ENCODE results near the gene PACSIN1.

PACSIN1 gene

DNA sequence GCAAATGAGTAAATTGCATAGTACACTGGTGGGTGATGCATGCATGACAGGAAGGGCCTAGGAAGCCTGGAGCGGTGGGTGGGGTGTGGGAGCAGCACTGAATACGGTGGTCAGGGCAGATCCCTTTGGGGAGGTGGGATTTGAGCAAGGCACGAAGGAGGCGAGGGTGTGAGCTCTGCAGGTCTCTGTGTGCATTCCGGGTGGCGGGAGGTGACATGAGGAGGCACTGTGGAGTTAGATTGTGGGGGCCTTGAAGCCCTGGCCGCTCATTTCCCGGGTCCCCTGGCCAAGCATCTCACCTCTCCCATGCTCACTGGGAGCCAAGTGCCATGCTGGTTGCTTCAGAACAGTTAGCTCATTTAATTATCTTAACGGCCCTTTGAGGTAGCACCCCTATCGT lies 96.5 kb downstream of the PACSIN1 start:
- DNase-seq (ENCODE audit: low read depth), result no peak

DNA sequence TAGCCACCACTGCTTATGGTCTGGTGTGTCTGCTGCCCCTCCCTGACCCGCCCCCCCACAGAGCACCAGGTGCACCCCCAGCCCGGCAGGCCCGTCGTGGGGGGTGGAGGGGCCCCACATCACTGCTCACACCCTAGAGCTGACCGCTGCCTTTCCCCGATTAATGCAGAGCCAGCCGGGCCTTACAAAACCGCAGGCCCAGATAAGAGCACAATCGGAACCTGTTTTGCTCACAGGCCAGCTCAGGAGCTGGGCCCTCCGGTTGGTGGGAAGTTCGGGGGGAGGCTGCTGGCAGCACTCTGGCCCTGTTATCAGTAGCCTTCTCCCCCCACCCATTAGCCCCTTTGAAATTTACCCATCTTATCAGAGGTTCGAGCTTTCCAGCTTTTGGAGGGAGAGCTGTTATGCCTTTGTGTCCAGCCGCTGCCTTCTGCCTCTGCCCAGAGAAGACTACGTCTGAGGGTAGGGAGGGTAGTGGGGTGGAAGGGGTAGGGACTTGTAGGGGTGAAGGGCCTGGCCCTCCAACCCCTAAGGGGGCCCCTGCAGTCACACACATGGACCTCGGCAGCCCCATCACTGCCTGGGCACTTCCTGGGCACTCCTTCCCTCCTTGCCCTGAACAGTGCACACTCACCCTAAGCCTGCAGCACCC lies 97.1 kb downstream of the PACSIN1 start:
- DNase-seq (ENCODE audit: low read depth), result no peak

DNA sequence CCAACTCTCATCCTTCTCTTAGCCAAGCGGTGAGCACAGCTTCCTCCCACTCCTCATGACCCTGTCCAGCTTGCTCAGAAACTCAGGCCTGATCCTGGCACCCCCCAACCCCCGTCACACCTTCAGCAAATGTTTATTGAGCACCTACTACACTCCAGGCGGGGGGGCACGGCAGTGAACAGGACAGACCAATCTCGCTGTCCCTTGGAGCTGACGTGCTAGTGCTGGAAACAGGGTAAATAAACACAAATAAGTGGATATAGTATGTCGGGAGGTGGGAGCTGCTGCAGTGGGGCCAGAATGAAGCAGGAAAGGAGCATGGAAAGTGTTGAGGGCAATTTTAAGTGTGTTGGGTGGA lies 97.6 kb downstream of the PACSIN1 start:
- no peak for DNase-seq (ENCODE audit: low read depth)

DNA sequence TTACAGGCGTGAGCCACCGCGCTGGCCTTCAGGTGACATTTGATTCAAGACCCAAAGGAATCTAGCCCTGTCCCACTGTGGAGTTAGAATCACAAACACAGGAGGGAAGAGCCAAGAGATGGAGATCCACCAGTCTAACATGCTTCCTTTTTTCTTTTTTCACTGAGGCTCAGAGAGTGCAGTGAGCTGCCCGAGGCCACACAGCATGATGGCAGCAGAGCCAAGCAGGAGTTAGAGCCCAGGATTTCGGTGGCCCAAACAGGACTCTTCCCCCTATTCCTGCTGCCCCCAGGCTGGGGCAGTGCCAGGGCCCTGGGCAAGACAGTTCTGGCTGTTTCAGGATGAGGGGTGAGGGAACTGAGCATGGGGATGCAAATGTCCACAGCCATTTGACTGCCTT lies 98.3 kb downstream of the PACSIN1 start:
- DNase-seq (ENCODE audit: low read depth), result no peak

DNA sequence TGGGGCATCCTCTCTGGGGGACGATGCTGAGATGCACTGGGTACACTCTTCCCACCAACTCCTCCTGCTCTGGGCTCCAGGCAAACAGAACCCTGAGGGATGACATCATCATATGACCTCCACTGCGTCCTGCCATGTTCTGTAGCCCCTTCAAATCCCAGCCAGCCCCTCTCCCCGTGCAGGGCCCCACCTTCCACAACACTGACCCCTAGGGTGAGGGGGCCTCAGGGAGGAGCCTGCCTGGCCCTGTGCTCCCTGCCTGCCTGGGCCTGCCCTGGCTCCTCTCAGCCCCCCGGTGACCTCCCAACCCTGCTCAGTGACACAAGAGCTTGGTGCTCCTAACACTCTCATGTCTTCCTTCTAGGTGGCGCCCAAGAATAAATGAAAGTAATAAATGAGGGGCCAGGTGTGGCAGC lies 99.9 kb downstream of the PACSIN1 start:
- no peak for DNase-seq (ENCODE audit: low read depth)

DNA sequence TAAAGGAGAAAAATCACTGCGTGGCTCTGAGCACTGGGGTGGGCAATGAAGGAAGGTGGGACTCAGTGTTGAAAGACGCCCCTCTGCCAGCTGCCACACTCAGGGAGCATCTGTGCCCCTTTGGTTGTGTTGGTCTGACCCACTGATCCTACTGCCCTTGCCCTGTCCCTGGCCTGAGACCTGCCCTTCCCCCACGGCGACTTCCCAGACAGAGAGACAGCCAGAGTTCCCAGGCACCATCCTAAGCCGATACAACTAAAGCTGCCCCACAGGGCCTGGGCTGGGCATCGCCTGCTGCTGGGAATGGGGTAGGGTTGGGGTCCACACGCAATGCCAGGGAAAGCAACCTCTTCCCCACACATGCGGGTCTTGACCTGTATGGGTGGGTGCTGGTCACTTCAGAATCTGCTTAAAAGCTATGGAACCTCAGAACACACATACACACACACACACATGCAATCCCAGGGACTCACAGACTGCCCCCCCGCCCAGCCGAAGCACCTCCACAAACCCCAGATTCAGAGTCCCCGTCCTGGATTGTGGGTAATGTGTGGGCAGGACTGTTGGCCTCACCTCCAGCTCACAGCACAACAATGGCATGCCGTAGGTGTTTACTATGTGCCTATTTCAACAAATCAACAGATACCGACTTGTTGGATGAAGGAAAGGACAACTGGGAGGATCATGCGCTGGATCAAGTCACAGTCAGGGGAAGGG lies 101.1 kb downstream of the PACSIN1 start:
- DNase-seq (ENCODE audit: low read depth), result no peak

DNA sequence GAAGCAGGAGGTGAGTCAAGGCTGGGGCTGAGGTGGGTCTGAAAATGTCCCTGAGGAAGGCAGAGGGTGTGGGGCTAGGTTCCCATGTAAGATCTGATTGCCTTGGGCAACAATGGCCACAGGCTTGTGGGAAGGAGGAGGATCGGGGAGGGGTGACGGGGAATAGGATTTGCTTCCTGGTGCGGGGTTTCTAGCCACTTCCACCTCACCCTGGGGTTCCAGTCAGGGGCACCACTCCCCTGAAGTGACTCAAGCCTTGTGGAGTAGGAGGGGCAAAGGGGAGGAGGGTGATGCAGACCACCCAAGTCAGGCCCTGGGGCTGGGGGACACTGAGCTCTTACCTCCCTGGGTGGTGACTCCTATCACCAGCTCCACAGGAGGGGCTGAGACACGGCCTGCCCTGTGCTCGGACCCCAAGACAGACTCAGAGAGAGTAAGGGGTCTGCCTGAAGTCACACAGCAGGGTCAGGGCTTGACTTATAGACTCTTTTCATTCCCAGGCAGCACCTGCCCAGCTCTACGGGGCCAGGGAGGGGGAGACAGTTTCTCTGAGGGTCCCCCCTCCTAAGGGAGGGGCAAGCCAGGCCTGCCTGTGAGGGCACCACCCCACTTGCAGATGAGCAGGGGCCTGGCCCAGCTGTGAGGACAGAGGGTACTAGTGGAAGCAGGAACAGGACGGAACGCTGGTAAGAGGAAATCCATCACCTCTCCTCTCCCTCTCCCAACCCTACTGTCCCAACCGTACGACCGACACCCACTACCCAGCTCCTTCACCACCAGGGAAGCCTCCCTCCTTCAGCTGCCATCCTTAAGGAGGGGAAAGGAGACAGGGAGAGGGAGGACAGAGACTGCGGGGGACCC lies 102.7 kb downstream of the PACSIN1 start:
- no peak for DNase-seq (ENCODE audit: low read depth)

DNA sequence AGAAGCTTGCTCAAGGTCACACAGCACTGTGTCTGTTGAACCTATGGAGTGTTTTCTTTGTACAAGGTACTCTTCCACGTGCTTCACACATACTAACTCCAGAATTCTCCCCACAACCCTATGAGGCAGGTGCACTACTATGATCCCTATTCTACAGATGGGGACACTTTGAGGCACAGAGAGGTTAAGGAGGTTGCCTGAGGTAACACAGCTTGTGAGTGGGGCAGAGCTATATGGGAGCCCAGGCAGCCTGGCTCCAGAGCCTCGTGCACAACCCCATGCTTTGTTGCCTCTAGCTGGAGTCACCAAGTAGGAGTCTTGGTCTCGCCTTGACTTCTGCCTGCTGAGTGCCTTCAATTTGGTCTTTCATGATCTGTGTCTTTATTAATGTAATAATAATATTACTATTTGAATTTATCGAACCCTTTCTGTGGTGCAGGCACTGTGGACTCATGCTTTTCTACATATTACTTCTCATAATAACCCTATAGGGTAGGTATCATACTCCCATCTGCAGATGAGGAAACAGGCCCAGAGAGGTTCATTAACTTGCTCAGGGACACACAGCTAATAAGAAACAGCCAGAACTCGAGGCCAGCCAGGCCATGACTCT lies 103.6 kb downstream of the PACSIN1 start:
- no peak for DNase-seq (ENCODE audit: low read depth)

DNA sequence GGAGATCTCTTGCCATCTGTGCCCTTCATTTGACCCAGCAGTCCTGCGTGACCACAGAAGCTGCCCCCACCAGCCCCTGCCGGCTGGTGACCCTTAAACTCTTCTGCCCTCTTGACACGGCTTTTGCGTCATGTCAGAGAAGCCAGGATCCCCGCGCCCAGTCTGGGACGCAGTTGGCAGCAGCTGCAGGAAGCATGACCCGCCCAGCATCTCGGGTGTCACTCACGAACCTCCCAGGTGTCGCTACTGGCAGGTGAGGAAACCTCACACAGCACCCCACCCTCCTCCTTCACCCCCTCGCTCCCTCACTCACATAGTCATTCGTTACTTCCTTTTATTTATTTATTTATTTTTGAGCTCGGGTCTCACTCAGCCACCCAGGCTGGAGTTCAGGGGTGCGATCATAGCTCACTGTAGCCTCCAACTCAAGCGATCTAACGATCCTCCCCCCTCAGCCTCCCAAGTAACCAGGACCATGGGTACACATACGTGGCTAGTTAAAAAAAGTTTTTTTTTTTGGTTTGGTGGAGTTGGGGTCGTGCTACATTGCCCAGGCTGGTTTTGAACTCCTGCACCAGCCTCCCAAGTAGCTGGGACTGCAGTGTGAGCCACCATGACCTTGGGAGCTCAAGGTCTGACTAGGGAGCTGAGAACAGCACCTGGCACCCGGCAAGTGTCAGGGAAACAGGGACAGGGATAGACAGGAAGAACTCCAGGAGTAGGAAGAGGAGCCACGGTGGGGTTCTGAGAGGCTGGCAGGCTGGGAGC lies 104.4 kb downstream of the PACSIN1 start:
- DNase-seq (ENCODE audit: low read depth), result no peak

DNA sequence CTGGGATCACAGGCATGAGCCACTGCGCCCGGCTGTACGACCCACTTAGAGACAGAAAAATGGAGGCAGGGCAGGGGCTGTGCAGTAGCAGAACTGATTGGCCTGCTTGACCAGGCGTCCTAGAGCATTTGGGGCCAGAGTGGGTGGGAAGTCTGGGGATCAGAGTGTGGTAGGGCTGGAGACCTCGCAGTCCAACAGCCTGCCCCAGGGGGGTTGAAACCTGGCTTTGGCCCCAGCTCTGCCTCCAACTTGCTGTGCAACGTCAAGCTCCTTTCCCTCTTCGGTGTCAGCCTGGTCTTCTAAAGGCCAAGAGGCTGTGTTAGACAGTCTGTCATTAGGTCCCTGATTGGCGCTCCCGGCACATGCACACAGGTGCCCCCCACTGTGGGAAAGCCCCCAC lies 105.5 kb downstream of the PACSIN1 start:
- DNase-seq (ENCODE audit: low read depth), result no peak

DNA sequence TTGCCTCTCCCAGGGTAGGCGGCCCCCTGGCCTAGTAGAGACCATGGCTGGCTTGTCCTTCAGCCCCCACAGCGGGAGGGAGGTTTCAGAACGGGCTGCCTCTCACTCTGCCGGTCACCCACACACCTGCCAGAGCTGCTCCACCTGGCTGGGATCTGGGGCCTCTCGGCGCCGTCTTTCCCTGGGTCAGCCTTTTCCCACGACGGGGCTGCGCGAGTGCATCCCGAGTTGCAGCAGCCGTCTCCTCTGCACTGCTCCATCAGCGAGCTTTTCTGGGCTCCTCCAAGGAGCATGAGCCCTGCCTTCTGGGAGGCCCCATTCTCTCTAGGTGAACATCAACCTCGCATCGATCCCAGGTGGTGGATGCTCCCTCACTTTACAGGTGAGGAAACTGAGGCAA lies 106.1 kb downstream of the PACSIN1 start:
- no peak for DNase-seq (ENCODE audit: low read depth)

DNA sequence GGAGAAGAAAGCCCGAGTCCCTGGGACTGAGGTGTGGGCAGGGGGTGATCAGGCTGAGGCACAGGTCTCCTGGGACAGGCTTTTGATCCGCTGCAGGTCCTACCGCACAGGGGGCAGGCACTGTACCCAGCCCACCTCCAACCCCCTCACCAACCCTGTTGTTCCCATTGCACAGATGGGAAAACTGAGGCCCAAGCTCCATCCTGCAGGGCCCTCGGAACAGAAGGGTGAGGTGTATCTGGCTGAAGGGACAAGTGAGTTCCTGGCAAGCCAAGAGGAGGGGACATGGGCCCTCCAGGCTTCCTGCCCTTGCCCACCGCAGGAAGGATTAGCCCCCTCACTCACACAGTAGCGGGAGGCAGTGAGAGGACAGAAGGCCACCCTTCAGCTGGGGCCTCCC lies 106.7 kb downstream of the PACSIN1 start:
- no peak for DNase-seq (ENCODE audit: low read depth)

DNA sequence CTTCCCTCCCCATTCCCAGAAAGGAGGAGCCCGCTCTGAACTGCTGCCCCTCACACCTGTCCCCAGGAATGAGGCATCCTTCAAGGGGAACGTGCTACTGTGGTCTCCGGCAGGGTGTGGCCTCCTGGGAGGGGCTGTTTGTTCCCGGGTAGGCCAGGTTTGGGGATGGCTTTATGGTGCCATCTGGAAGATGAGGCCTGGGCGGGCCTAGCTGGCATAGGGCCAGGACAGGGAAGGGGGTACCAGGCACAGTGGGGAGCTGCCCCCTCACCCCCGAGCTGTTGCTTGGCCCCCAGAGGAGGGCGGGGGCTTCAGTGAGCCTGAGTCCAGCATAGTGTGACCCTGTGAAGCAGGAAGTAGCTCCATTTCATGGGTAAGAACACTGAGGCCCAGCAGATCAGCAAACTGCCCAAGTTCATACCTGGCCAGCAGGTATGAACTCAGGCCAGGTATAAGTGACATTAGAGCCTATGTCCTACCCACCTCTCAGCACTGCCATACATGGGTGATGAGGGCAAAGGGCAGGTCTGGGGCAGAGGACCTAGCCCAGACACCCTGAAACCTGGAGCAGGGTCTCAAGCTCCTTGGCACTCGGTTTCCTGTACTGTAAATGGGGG lies 107.8 kb downstream of the PACSIN1 start:
- DNase-seq (ENCODE audit: low read depth), result no peak

DNA sequence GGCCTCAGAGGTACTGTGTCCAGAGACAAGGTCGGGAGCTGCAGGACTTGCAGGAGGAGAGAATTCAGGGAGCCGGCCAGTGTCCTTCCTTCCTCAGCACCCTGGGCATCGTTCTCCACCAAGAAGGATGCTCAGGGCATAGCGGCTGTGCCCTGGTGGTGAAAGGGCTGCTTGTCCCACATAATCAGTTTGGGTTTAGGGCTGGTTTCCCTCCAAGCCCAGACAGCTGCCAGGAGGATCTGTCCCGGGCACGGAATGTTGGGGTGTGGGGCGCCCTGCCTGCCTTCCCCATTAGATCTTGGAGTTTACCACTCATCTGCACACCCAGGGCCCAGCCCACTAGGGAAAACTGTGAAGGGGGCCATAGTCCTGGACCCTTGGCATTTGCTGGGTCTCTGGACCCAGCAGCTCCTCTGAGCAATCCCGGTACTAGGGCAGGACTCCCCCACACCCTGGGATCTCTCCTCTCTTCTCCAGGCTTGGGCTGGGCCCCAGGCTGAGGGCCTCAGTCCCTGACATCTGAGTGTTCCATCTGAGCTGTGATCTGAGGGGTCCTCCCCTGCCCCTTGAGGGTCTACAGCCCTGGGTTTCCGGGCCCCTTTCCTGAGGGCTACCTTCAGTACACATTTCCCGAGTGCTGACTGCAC lies 108.9 kb downstream of the PACSIN1 start:
- no peak for DNase-seq (ENCODE audit: low read depth)

DNA sequence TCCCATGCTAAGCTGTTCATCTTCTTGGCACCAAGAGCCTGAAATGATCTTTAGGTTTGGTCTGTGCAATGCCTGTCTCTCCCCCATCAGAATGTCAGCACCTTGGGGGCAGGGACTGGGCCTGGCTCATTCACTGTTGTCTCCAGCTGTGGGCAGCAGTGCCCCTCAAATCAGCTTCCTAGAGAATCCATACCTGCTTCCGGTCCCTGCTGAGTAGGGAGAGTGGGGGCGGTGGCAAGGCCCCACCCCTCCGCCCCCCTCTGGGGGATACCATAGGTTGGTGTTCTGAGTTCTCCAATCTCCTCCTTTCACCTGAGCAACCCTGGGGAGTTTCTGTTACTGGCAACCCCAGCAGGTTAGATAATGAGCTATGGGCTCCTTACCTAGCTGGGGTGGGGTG lies 109.5 kb downstream of the PACSIN1 start:
- DNase-seq (ENCODE audit: low read depth), result no peak

DNA sequence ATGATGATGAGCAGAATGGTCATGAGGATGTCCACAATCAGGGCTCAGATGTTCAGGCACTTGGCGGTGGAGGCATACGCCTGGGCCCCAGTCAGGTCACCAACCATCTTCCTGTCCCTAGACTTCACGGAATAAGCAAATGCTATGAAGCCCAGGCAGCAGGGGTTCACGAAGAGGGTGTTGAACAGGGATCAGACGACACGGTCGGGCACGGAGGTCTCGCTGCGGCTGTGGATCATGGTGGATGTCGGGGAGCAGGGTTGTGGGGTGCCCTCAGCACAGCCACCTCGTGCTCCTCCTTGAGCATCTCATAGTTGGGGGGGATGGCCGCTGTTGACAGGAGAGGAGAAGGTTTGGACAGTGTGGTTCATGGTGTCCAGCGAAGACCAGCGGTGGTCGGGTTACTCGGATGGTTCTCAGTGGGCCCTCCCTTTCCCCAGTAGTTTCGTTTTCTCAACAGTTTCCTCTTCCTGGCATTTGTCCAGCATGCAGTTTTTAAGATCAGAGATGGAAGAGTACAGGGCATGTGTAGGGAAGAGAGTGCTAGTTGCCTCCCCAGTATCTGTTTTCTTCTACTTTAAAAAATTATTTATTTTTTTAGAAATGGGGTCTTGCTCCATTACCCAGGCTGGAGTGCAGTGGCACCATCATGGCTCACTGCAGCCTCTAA lies 110.5 kb downstream of the PACSIN1 start:
- no peak for DNase-seq (ENCODE audit: low read depth)

DNA sequence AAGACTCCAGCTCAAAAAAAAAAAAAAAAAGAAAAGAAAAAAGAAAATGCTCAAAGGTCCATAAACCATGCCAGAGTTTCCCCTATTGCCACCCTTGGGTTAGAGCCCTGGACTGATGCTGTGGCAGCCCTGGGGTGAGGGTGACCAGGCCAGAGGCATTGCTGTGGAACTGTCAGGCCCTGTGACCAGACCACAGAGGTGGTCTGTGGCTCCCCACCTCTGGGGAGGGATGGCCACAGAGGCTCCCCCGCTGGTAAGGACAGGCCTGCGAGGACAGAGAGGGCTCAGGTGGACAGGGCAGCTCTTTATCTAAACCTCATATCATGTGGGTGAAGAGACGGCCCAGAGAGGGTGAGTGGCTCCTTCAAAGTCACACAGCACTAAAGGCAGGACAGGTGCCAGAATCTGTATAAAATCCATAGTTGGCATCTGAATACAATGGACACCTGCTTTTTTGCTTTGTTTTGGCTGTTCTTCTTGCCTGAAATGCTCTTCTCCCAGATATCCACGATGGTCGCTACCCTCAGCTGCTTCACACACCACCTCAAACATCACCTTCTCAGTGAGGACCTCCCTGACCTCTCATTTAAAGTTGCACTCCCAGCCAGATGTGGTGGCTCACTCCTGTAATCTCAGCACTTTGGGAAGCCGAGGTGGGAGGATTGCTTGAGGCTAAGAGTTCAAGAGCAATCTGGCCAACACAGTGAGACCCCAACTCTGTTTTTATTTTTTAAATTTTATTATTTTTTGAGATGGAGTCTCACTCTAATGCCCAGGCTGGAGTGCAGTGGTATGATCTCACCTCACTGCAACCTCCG lies 112.8 kb downstream of the PACSIN1 start:
- DNase-seq (ENCODE audit: low read depth), result no peak

DNA sequence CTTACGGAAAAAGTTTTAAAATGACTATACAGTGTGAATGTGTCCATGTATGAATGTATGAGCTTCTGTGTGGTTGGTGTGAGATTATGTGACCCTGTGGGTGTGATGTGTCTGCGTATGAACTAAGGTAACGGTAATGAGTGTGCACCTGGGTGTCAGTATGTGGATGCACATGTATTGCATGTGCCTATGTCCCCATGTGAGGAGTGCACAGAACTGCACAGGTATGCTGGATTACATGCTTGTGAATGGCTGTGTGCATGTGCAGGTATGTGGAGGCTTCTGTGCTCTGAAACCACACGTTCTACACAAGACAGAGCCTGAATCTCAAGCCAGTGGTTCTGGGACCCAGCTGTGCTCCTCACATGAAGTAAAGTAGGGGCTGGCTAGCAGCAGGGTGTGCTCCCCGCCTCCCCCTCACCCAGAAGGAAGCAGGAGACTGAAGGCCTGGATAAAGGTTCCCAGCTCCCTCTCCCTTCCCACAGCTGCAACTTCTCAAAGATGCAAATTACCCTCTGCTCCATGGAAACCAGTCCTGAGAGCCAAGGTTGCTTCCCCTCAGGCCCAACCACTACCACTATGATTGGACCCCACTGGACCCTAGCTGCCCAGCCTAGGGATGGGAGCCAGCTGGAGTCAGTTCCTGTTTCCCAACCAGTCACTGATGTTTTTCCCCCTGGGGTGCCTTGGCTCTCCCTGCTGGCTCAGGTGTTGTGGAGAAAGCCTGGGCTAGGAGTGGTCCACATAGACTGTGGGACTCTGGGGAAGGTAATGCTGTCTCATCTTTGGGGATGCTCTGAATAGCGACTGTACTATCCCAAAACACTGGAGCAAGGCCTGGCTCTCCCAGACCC lies 115.1 kb downstream of the PACSIN1 start:
- no peak for DNase-seq (ENCODE audit: low read depth)

DNA sequence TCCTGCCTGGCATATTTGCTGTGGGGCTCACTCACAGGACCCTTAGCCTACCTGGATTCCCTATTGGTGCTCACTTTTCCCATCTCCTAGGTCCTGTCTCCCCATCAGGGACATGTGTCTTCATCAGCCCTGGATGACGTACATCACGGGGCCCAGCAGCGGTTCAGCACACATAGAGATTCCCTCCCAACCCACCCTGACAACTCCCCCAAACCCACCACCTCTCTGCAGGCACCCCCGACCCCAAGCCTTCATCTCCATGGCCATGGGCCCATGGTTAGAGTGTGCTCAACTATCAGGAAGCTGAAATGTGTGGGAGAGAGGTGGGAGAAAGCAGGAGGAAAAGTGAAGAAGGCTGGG lies 115.7 kb downstream of the PACSIN1 start:
- DNase-seq (ENCODE audit: low read depth), result no peak

All from activated T-helper 9 cell treated with anti-CD3 and anti-CD28 coated beads, Interleukin-2, amount 50 U/mL, for 16 hours (primary cell).